ENCODE measurements around the gene GLT1D1. TPM values are rescaled to one million over a fixed set of nuclear protein-coding genes. Genes with fewer than 3 reads are reported as not detected.

The GLT1D1 gene
- total and polyA plus RNA-seq, 2 of the 8 experiments (the other 6 are each of a cell fraction or from before 2014, with no cell fraction given) = 1.5 to 3.6 TPM

GRCh38 chr12:128891856-128892255, 38.6 kb downstream of the GLT1D1 start (continued):
- TF ChIP-seq TAF7 (optimal IDR thresholded peaks at IDR 0.05; ENCODE audit: borderline replicate concordance, low read depth, low read length) = no peak

Measured in H1 (cell line).